H4 (cell line): ENCODE results near the gene SH3BP5. TPM values are rescaled to one million over a fixed set of nuclear protein-coding genes. Genes with fewer than 3 reads are reported as not detected.

Experiments used
- DNase-seq: peaks from one replicate; pipeline ENCODE4 v3.0.0-alpha.2; 2015; ENCODE audit warnings: low spot score
- total RNA-seq: library from RNA; depleted of rRNA; stranded (reverse); fragments of >200 nt; shearing (Covaris generic); gene quantifications from 2 replicates; pipeline ENCODE4 v1.2.3, GENCODE V29; 2014

The SH3BP5 gene
- total RNA-seq, 1 experiment from 2014 or later: 12.4 TPM

DNA sequence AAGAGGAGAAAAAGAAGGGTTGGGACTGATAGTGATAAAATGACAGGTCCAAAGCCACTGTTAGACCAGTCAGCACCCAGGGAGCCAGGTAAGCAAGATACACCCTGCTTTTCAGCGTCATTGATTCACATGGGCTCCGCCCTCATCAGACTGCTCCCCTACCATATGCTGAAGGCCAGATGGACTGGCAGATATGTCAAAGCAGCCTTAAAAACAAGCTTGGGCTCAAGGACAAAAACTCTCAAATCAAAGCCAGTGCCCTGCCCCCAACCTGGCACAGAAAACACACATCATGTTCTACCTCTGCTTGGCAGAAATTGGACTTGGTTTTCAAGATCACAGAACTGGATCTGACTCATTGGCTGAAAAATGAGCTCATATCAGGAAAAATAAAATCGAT lies 33.4 kb downstream of the SH3BP5 start:
- no peak for DNase-seq

DNA sequence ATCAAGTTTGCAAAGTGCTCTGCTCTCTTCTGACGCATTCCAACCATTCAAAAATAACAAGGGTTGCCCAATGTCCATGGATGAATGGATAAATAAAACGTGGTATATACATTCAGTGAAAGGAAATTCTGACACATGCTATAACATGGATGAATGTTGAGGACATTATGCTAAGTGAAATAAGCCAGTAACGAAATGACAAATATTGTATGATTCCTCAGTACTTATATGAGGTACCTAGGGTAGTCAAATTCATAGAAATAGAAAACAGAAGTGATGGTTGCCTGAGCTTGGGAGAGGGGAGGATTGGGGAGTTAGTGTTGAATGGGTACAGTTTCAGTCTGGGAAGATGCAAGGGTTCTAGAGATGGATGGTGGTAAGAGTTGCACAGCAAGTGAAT lies 33.9 kb downstream of the SH3BP5 start:
- DNase-seq: no peak

DNA sequence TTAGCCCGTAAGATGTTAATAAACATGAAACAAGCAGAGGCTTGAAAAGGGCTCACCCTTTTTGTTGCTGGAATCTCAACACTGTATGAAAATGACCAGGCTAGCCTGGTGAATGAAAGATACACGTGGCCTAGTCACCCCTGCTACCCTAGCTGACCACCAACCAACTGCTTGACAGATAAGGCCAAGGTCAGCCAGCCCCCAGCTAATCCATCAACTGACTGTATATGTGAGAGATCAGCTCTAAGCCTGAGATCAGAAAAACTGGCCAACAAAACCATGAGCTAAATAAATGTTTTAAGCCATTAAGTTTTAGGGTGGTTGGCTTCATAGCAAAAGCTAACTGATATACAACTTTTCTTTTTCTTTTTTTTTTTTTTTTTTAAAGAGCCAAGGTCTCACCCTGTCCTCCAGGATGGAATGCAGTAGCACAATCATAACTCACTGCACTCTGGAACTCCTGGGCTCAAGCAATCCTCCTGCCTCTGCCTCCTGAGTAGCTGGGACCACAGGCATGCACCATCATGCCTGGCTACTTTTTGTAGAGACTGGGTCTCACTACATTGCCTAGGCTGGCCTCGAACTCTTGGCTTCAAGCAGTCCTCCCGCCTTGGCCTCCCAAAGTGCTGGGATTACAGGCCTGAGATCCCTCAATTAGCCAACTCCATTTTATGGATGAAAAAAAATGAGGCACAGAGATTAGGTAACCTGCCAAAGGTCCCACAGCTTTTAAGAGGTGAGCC lies 34.6 kb downstream of the SH3BP5 start:
- no peak for DNase-seq

DNA sequence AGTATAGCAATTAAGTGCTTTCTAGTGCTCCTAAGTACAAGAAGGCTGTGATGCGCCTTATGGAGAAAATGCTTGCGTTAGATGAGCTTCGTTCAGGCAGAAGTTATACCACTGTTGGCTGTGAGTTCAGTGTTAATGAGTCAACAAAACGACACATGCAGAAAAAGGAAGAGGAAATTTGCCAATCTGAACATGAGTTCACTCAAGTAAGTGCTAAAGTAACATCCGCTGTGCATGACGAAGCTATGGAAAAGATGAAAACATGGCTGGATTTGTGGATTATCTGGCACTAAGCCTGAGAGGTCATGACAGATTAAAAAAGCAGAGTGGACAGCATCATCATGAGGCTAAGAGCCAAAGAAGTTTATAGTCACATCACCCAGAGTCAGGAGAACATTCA lies 36.9 kb downstream of the SH3BP5 start:
- DNase-seq: no peak

DNA sequence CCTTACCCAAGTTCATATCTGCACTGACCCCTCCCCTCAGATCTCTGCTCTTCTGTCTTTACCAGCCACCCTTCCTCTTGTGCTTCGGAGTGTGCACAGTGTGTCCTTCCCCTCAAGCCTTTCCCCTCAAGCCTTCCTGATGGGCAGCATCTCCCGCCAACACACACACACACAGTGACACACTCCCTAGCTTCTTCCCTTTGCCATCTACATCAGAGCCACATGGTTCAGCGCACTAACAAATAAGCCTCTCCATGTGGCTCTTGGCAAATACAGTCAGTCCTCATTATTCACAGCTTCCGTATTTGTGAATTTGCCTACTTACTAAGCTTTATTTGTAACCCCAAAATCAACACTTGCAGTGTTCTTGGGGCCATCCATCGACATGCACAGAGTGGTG lies 37.5 kb downstream of the SH3BP5 start:
- no peak for DNase-seq

DNA sequence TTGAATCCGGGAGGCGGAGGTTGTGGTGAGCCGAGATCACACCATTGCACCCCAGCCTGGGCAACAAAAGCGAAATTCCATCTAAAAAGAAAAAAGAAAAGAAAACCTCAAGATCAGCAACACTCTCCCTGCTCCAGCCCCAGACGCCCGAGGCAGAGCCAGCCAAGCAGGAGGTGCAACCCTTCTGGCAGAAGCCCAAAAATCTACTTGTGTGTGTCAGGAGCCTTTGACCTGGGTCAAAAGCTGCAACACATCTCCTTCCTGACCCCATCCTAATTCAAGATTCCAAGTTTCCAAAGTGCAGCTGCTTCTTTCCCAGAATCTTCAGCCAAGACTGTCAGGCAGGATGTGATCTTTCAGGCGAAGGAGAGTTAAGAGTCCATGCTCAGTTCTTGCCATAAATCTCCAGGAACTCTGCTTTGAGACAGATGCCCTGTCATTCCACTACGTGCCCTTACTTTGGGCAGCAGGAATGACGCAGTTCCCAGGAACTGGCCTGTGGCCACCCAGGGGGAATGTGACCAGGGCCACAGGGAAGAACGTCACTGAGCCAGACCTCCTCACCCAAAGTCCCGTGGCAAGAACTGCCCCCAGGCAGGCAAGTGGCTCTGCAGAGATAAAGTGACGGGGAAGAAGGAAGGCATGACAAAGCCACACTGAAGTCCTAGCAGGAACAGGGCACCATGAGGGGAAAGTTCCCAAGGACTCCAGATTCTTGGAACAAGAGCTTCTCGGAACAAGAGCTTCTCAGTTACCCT lies 39.4 kb downstream of the SH3BP5 start:
- peak; percentile 72 for DNase-seq

DNA sequence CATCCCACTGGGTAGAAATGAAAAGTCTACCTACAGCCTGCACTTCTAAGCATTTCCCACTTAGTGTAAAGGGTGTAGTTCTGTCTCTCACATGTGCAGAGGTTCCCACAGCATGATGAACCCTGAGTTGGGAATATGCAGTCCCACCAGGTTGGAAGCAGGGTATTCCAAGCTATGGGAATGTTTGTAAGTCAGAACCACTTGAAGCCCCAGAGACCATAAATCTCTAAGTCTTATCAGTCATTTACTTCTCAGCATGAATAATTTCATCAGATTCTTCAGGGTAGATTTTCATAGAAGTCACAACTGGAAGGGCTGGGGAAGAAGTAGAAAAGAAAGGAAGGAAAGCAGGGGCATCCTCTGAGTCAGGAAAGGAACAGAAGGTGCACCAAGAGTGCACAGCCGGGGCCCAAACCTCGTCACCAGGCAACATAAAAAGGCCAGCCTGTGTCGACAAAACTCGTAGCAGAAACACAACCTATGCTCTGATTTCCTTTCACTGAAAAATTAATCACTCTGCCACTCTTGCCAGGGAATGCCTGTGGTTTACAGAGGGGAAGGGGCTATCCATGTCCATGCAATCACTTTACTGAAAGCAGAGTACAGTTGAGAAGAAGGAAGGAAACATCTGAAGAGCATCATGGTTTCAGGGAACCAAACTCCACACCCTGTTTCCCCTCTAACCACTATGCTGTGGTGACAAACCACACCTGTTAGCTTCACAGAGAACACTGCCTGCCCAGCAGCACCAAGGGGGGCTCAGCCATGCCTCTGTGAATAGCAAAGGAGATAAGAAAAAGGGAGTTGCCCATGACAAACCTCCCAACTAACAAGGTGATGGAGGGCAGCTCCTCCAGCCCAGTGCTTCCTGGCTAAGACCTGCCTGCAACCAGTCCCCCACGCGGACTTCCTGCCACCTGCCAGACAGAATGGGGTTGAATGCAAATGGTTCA lies 40.5 kb downstream of the SH3BP5 start:
- peak; percentile 21 for DNase-seq

DNA sequence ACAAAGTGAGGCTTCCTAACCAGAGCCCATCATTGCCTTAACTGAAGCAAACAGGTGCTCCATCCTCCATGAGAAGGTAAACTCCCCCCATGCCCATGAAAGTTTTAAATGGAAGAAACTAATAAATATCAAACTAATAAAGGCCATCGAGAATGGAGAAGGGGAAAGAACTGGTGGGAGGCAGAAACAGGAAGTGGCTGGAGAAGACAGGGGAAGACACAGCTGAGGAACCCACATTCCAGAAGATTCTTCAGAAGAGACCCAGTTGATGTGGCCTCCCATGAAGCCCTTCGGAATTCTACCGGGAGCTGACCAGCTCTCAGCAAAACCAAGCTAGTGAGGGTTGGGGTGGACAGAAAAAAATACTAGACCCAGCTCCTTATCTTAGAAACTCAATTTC lies 41.6 kb downstream of the SH3BP5 start:
- DNase-seq: no peak

DNA sequence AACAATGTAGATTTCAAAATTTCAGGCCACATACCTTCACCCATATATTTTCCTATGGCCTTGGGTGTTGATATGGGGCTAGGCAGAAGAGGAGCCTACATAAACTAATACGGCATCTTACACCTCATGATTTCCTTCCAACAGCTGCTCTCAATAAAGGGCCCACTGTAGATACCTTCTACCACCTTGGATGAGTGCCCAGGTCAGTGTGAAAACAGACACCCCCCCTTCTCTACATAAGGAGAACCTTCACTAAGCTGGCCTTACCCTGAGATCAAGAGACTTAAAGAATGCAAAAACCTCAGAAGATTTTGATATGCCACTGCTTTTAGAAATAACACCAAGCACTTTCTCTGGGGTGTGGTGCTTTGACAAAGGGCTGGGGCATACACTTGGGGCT lies 42.7 kb downstream of the SH3BP5 start:
- DNase-seq: no peak

DNA sequence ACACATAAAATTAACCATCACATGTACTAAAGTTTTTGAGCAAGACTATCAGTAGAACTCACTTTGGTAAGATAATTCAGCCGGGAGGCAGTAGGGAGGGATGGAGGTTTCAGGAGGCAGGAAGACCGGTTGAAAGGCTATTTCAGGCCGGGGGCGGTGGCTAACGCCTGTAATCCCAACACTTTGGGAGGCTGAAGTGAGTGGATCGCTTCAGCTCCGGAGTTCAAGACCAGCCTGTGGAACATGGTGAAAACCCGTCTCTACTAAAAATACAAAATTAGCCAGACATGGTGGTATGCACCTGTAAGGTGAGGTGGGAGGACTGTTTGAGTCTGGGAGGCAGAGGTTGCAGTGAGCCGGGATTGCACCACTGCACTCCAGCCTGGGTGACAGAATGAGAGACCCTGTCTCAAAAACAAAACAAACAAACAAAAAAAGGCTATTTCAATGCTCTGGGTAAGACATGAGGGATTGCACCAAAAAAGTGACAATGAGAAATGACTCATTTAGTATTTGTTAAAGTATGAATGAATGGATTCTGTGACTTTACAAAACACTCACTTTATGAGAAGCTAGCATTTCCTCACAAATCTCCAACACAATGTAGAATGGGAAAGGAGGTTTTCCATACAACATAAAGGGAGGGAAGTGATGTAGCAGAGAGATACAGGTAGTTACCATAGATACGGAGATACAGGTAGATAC lies 43.9 kb downstream of the SH3BP5 start:
- DNase-seq: no peak

DNA sequence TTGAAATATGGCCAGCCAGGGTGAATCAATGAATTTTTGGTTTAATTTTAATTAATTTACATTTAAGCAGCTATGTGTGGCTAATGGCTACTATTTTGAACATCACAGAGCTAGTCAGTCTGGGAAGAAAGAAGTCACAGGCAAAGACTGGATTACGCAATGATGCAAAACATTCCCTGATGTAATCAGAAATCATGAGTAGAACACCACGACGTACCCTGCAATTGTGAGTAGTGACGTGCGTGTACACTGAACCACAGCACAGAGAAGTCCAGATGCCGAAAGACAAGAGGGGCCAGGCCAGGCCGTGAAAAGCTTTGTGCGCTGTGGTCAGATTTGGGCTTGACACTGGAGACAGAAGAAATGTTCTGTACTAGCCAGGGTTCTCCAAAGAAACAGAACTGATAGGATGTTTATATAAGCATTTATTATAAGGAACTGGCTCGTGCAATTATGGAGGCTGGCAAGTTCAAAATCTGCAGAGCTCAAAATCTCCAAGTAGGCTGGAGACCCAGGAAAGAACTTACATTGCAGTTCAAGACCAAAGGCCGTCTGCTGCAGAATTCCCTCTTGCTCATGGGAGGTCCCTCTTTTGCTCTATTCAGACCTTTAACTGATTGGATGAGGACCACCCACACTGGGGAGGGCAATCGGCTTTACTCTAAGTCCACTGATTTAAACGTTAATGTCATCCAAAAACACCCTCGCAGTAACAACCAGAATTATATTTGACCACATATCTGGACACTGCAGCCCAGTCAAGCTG lies 44.6 kb downstream of the SH3BP5 start:
- DNase-seq: peak; percentile 77

DNA sequence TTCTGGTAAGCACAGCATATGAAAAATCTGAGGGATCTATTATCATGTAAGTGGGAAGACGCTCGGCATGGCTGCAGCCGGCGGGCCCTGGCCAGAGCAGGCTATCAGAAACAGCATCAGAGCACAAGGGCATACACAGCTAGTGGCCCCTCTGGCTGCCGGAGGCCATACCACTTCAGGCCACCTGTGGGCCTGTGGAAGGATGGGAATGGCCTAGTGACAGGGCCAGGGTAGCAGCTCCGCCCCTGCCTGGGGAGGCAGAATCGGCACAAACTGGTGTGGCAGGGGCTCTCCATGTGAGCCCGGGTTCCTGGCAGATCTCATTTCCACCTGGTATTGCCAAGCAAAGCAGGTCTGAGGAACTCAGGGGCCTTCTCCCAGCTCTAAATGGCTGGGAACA lies 46.4 kb downstream of the SH3BP5 start:
- DNase-seq: no peak

DNA sequence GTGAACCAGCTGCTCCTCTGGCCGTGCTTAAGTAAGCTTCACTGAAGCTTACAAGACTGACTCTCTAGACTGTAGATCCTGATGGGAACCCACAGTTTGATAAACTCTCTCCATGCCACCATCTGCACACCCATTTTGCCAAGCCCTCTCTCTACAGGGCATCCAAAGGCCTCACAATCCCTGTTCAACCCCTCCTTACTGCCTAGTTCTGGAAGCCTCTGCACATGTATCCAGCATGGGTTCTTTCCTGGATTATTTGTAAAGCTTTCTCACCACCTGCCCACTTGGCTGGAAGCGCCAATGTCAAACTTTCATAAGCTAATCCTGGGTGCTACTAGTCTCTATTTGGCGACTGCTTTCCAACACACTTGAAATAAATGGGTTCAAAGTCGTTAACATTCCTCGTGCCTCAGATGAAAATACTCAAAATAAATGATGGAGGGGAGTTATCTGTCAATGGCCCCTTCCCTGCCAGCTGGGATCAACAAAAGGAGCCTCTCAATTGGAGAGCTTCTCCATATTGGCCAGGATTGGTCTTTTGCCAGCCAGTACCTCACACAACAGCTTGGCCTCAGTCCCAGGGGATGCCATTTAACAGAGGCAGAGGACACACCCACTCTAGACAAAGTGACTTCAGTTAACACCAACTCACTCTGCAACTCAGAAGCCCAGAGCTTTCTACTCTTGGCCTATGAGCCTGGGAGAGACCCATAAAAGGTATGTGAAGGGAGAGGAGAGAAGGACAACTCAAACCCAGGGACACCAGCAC lies 48.1 kb downstream of the SH3BP5 start:
- peak; percentile 74 for DNase-seq

DNA sequence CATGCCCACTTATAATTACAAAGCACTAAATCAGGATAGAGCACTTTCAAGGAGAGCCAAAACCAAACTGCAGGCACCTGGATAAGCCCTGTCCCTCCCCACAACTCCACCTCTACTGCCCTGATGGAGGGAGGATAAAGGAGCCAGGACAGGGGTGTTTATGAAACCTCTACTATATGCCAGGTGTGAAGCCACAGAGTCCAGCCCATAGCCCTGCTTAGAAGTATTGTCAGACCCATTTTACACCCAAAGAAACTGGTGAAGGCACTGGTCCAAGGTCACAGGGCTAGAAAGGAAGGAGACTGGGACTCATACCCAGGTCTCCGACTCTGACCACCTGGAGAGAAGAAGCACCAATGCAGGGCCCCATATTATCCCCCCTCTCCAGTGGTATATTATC lies 48.7 kb downstream of the SH3BP5 start:
- no peak for DNase-seq

DNA sequence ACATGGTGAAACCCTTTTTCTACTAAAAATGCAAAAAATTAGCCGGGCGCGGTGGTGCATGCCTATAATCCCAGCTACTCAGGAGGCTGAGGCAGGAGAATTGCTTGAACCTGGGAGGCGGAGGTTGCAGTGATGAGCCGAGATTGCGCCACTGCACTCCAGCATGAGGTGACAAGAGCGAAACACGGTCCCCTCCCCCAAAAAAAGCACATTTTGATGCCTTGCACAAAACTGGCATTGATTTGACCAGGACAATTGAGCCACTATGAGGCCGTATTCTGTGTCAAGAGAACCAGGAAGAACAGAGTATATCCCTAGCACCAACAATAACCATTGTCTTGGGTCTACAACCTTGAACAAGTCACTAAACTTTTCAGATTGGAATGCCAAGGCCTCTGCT lies 50.6 kb downstream of the SH3BP5 start:
- DNase-seq: no peak

DNA sequence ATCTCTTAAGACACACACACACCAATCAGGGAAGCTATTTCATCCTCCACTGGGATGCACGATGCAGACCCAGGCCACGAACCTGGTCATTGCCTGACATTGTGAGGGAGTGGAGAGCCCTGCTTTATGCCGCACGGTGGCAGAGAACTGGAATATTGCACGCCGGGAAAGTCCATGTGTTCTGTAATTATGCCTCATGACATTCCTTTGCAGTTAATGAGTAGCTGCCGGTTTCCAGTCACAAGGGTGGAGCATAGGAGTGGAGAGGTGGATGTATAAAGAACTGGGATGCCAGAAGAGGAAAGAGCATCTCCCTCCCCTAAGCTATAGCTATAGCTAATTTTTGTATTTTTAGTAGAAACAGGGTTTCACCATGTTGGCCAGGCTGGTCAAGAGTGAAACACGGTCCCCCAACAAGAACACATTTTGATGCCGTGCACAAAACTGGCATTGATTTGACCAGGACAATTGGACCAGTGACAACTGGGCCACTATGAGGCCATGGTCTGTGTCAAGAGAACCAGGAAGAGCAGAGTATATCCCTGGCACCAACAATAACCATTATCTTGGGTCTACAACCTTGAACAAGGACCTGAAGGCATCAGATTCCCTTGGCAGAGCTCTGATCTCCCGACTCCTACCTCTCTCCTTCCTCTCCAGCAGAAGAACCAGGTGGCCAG lies 51.4 kb downstream of the SH3BP5 start:
- DNase-seq: no peak

DNA sequence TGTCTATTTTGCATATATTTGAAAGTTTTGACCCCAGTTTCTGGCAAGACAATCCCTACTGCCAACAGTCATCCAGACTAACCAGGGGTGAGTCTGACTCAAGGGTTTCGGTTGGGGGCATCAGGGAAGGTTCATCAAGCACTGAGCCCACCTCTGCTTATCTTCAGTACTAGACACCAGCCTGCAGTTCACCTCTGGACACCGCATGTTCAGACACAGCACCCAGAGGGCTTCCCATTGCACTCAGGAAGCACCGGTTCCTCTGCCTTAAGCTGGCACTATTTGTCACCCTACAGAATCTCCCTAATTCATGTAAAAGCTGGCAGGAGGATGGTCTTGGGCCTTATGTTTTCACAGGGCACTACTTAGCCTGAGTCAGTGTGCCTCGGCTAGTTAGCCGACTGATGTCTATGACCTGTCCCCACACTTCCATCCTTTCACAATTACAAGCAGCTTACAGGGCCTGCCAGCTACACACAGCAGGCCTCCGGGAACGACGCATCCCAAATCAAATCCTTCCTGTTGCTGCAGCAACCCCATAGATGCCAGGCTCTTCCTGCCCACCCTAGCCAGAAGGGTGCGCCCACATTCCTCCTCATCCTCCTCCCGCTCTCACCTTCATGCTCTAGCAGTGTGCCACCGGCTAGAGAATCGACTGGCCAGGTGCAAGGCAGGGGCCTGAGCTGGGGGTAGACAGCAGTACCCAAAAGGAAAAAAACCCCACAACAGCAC lies 52.5 kb downstream of the SH3BP5 start:
- DNase-seq: no peak

DNA sequence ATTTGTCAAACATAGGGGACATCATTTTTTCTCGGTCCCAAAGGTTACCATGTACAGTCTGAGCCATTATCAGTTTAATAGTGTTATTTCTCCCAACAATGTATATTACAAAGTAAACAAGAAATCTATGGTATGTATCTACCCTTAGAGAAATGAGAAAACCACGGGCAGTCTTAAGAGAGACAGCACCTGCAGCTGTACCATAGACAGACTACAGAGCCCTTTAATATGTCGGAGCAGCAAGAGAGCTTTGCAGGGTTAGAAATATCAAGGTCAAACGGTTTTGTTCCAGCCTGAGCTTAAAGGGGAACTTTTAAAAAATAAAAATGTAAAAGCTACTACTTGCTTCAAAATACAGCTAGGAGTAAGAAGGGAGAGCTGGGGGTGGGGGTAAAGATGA lies 53.2 kb downstream of the SH3BP5 start:
- DNase-seq: no peak
